Right atrium auricular region (tissue), 2 donors: Measurements from ENCODE around the gene DAPK1. TPM values are rescaled to one million over a fixed set of nuclear protein-coding genes. Genes with fewer than 3 reads are reported as not detected.
"Not testable (repeated sequence)": the region's sequence is repeated elsewhere in the genome, so short reads cannot be mapped to it uniquely, and the experiment has no call there.

Experiments
- DNase-seq: peaks from one replicate; pipeline ENCODE4 v3.0.0-alpha.2; 2019; ENCODE audit warnings: low spot score
- H3K27ac ChIP-seq, 2 donors: fragments of 200-600 bp; sonication (generic); 1 replicate in 1 of 2; 2 replicates in 1 of 2; pipeline ENCODE4 v1.5.1; 2016 to 2019
- H3K27me3 ChIP-seq, 2 donors: fragments of 200-600 bp; sonication (generic); one replicate each; pipeline versions ENCODE4 v1.5.1 to v1.6.0; 2017 to 2019
- H3K36me3 ChIP-seq: fragments of 200-600 bp; sonication (generic); one replicate; pipeline ENCODE4 v1.5.1; 2016
- H3K4me1 ChIP-seq, 2 donors: fragments of 200-600 bp; sonication (generic); one replicate each; pipeline versions ENCODE4 v1.5.1 to v1.6.0; 2017 to 2019
- H3K4me3 ChIP-seq, 2 donors: fragments of 200-600 bp; sonication (generic); 1 replicate in 1 of 2; 2 replicates in 1 of 2; pipeline ENCODE4 v1.5.1; 2017 to 2019; ENCODE audit warnings: mild to moderate bottlenecking in 1 of 2, moderate library complexity in 1 of 2
- H3K9me3 ChIP-seq, 2 donors: fragments of 200-600 bp; sonication (generic); one replicate each; pipeline ENCODE4 v1.5.1; 2019
- CTCF ChIP-seq, 2 donors: fragments of 200-600 bp; sonication (generic); IDR thresholded peaks; one replicate each; pipeline ENCODE4 v1.5.1; 2019; ENCODE audit warnings: antibody characterized with exemption in 2 of 2
- total RNA-seq, 2 donors: library from RNA; depleted of rRNA; stranded (reverse); fragments of >200 nt; gene quantifications; one replicate each; pipeline ENCODE4 v1.1.0, GENCODE V29; 2016

Gene DAPK1
- total RNA-seq, 2 donors from 2014 or later = 10.1 to 23.0 TPM

- Histone ChIP-seq H3K4me1 (peaks cover 0 to 24% of the 10 kb centered on the region in 2 donors), H3K9me3 (no peaks in the 10 kb centered on the region), H3K27ac (peak overlapping the region; percentile 53 to 70), H3K27me3 (no peaks in the 10 kb centered on the region), H3K4me3 (peak overlapping the region; percentile 51 to 71), H3K36me3 (no peaks in the 10 kb centered on the region)
- TF ChIP-seq CTCF (IDR thresholded peaks at IDR 0.05) = no peak
- DNase-seq = no peak
These were observed 1.2 kb downstream of the DAPK1 start for GRCh38 chr9:87498811-87499360.

GRCh38 chr9:87499424-87500017 lies 1.9 kb downstream of the DAPK1 start:
- TF ChIP-seq CTCF (IDR thresholded peaks at IDR 0.05) = no peak
- H3K27me3 ChIP-seq = no peaks in the 10 kb centered on the region
- no peak for DNase-seq
- H3K27ac ChIP-seq = peak overlapping the region; percentile 53 to 70
- no peaks in the 10 kb centered on the region for H3K9me3 ChIP-seq
- peaks cover 0 to 24% of the 10 kb centered on the region in 2 donors for H3K4me1 ChIP-seq
- H3K36me3 ChIP-seq = no peaks in the 10 kb centered on the region
- H3K4me3 ChIP-seq = peak overlapping the region; percentile 51 to 71

GRCh38 chr9:87500491-87501270 lies 3.0 kb downstream of the DAPK1 start:
- H3K9me3 ChIP-seq = no peaks in the 10 kb centered on the region
- peaks cover 0 to 24% of the 10 kb centered on the region in 2 donors for H3K4me1 ChIP-seq
- no peaks in the 10 kb centered on the region for H3K27me3 ChIP-seq
- no peak for DNase-seq
- H3K36me3 ChIP-seq = no peaks in the 10 kb centered on the region
- H3K4me3 ChIP-seq = no peak overlapping the region
- TF ChIP-seq CTCF (IDR thresholded peaks at IDR 0.05) = no peak
- no peak overlapping the region for H3K27ac ChIP-seq

- not testable (repeated sequence) for H3K27ac ChIP-seq, H3K9me3 ChIP-seq, H3K4me3 ChIP-seq, H3K27me3 ChIP-seq, DNase-seq, H3K36me3 ChIP-seq
- H3K4me1 ChIP-seq = peaks cover 0 to 24% of the 10 kb centered on the region in 2 donors
These were observed 3.6 kb downstream of the DAPK1 start for GRCh38 chr9:87501271-87501656.

- no peak overlapping the region for H3K4me3 ChIP-seq
- DNase-seq = no peak
- no peaks in the 10 kb centered on the region for H3K27me3 ChIP-seq
- H3K36me3 ChIP-seq = no peaks in the 10 kb centered on the region
- H3K4me1 ChIP-seq = peaks cover 0 to 24% of the 10 kb centered on the region in 2 donors
- H3K9me3 ChIP-seq = no peaks in the 10 kb centered on the region
- no peak for TF ChIP-seq CTCF (IDR thresholded peaks at IDR 0.05)
- H3K27ac ChIP-seq = no peak overlapping the region
These were observed 4.1 kb downstream of the DAPK1 start for GRCh38 chr9:87501806-87502205.
